ACC112 (cell line): ENCODE data around the gene GEMIN7.

Experiments
- H2AFZ ChIP-seq: fragments of 200-600 bp; sonication (generic); one replicate; pipeline ENCODE4 v1.6.0; 2017; ENCODE audit warnings: antibody characterized with exemption, low read length; ENCODE audit not compliant: unreplicated experiment
- H3K27ac ChIP-seq: fragments of 200-600 bp; sonication (generic); 2 replicates; pipeline ENCODE4 v1.5.1; 2014; ENCODE audit warnings: low read depth, mild to moderate bottlenecking, antibody characterized with exemption, low read length, moderate library complexity
- H3K27me3 ChIP-seq: fragments of 200-600 bp; sonication (generic); 2 replicates; pipeline ENCODE4 v1.6.1; 2014; ENCODE audit warnings: mild to moderate bottlenecking, antibody characterized with exemption, low read length, moderate library complexity, mixed read lengths; ENCODE audit not compliant: insufficient read depth
- H3K36me3 ChIP-seq: fragments of 200-600 bp; sonication (generic); 2 replicates; pipeline ENCODE4 v1.6.1; 2016; ENCODE audit warnings: mild to moderate bottlenecking, antibody characterized with exemption, low read length, moderate library complexity, mixed read lengths; ENCODE audit not compliant: insufficient read depth
- H3K4me1 ChIP-seq: fragments of 200-600 bp; sonication (generic); one replicate; pipeline ENCODE4 v1.6.1; 2016; ENCODE audit warnings: low read length, mixed read lengths; ENCODE audit not compliant: insufficient read depth, unreplicated experiment, control insufficient read depth
- H3K4me3 ChIP-seq: fragments of 200-600 bp; sonication (generic); 2 replicates; pipeline ENCODE4 v1.5.1; 2014; ENCODE audit warnings: mild to moderate bottlenecking, low read depth, low read length
- H3K79me2 ChIP-seq: fragments of 200-600 bp; sonication (generic); one replicate; pipeline ENCODE4 v1.6.0; 2016; ENCODE audit warnings: low read length; ENCODE audit not compliant: control insufficient read depth, unreplicated experiment, insufficient read depth

The GEMIN7 gene

GRCh38 chr19:45079063-45079910 is at the start of gene GEMIN7:
Gene GEMIN7, plus strand, starts transcription at chr19:45079260. Its CDS starts 10,855 bp downstream, at chr19:45090115.
- H3K27ac ChIP-seq, result peak within 1 kb of the TSS; percentile 53
- H3K36me3 ChIP-seq, result no peaks in the 10 kb centered on the region
- peaks cover 5% of the 10 kb centered on the region for H3K4me1 ChIP-seq
- peaks cover 35% of the 10 kb centered on the region for H3K79me2 ChIP-seq
- H3K4me3 ChIP-seq, result peak within 1 kb of the TSS; percentile 98
- no peaks in the 10 kb centered on the region for H3K27me3 ChIP-seq
- peak within 1 kb of the TSS; percentile 99 for H2AFZ ChIP-seq

GRCh38 chr19:45030825-45031224 is 48.2 kb upstream of the GEMIN7 start:
- Histone ChIP-seq H3K4me1 (no peaks in the 10 kb centered on the region), H3K4me3 (no peak overlapping the region), H3K36me3 (peaks cover 13% of the 10 kb centered on the region; the same call in 1 of the 2 replicates), H3K27me3 (no peaks in the 10 kb centered on the region), H2AFZ (no peak overlapping the region), H3K79me2 (no peaks in the 10 kb centered on the region), H3K27ac (no peak overlapping the region)

GRCh38 chr19:45032421-45032820 is 46.6 kb upstream of the GEMIN7 start:
- Histone ChIP-seq H3K4me1 (no peaks in the 10 kb centered on the region), H3K27ac (no peak overlapping the region), H3K4me3 (no peak overlapping the region), H3K27me3 (no peaks in the 10 kb centered on the region), H3K79me2 (no peaks in the 10 kb centered on the region), H2AFZ (no peak overlapping the region), H3K36me3 (peaks cover 14% of the 10 kb centered on the region; the same call in 1 of the 2 replicates)

- Histone ChIP-seq H3K36me3 (peaks cover 21% of the 10 kb centered on the region; the same call in 1 of the 2 replicates), H3K79me2 (peaks cover 15% of the 10 kb centered on the region)
These were observed 43.3 kb upstream of the GEMIN7 start for GRCh38 chr19:45035755-45036154.

GRCh38 chr19:45037393-45038169 is 41.5 kb upstream of the GEMIN7 start:
- H3K36me3 ChIP-seq, result peaks cover 18% of the 10 kb centered on the region; the same call in 1 of the 2 replicates
- no peak overlapping the region for H3K4me3 ChIP-seq
- no peaks in the 10 kb centered on the region for H3K27me3 ChIP-seq
- H3K4me1 ChIP-seq, result peaks cover 12% of the 10 kb centered on the region
- H3K79me2 ChIP-seq, result peaks cover 30% of the 10 kb centered on the region
- H2AFZ ChIP-seq, result no peak overlapping the region
- no peak overlapping the region for H3K27ac ChIP-seq

More at GRCh38 chr19:45035755-45036154, 43.3 kb upstream of the GEMIN7 start:
- H3K27ac ChIP-seq, result no peak overlapping the region
- H2AFZ ChIP-seq, result no peak overlapping the region
- H3K4me3 ChIP-seq, result no peak overlapping the region
- peaks cover 12% of the 10 kb centered on the region for H3K4me1 ChIP-seq
- H3K27me3 ChIP-seq, result no peaks in the 10 kb centered on the region

- H3K79me2 ChIP-seq, result peaks cover 36% of the 10 kb centered on the region
- H3K36me3 ChIP-seq, result peaks cover 14% of the 10 kb centered on the region; the same call in 1 of the 2 replicates
- H3K4me3 ChIP-seq, result peak within 1 kb of the TSS; percentile 84
These were observed 39.8 kb upstream of the GEMIN7 start, which contains the start of gene CLASRP for GRCh38 chr19:45038931-45039893. Gene CLASRP, plus strand, starts transcription at chr19:45039045. Its CDS starts 1,168 bp downstream, at chr19:45040213.

GRCh38 chr19:45040059-45040771 is 38.8 kb upstream of the GEMIN7 start:
- peaks cover 12% of the 10 kb centered on the region for H3K4me1 ChIP-seq
- H3K4me3 ChIP-seq, result peak overlapping the region; percentile 84
- no peak overlapping the region for H2AFZ ChIP-seq
- H3K27me3 ChIP-seq, result no peaks in the 10 kb centered on the region
- peaks cover 45% of the 10 kb centered on the region for H3K79me2 ChIP-seq
- H3K27ac ChIP-seq, result no peak overlapping the region
- peaks cover 14% of the 10 kb centered on the region; the same call in 1 of the 2 replicates for H3K36me3 ChIP-seq

More at GRCh38 chr19:45038931-45039893, 39.8 kb upstream of the GEMIN7 start, which contains the start of gene CLASRP:
- Histone ChIP-seq H2AFZ (no peak within 1 kb of the TSS), H3K27ac (peak within 1 kb of the TSS; percentile 92), H3K27me3 (no peaks in the 10 kb centered on the region), H3K4me1 (peaks cover 12% of the 10 kb centered on the region)

- H3K27me3 ChIP-seq, result no peaks in the 10 kb centered on the region
- H3K4me3 ChIP-seq, result no peak overlapping the region
- no peak overlapping the region for H2AFZ ChIP-seq
- H3K4me1 ChIP-seq, result peaks cover 12% of the 10 kb centered on the region
- H3K27ac ChIP-seq, result no peak overlapping the region
- peaks cover 53% of the 10 kb centered on the region for H3K79me2 ChIP-seq
- 0 out of 2 replicates have a peak, but pooled peaks cover 10% of the 10 kb centered on the region for H3K36me3 ChIP-seq
These were observed 37.9 kb upstream of the GEMIN7 start for GRCh38 chr19:45041125-45041524.

- H3K27ac ChIP-seq, result no peak overlapping the region
- no peaks in the 10 kb centered on the region for H3K27me3 ChIP-seq
- H3K79me2 ChIP-seq, result peaks cover 64% of the 10 kb centered on the region
- no peaks in the 10 kb centered on the region for H3K4me1 ChIP-seq
- no peak overlapping the region for H3K4me3 ChIP-seq
- H2AFZ ChIP-seq, result no peak overlapping the region
- H3K36me3 ChIP-seq, result 0 out of 2 replicates have a peak, but pooled peaks cover 3% of the 10 kb centered on the region
These were observed 33.2 kb upstream of the GEMIN7 start for GRCh38 chr19:45045671-45046353.
